GM10266 (cell line): ENCODE results near the gene TUFM.
A peak's percentile ranks its signal among the peaks of the same experiment; 100 is the strongest.
"Not testable (repeated sequence)": the region's sequence is repeated elsewhere in the genome, so short reads cannot be mapped to it uniquely, and the experiment has no call there.

Source experiments
- DNase-seq: peaks from one replicate; pipeline ENCODE4 v3.0.0; 2012; ENCODE audit errors: extremely low spot score
- CTCF ChIP-seq: IDR thresholded peaks from 2 replicates; pipeline ENCODE4 v1.5.1; 2012; ENCODE audit warnings: mild to moderate bottlenecking, low read depth; ENCODE audit not compliant: control insufficient read depth, insufficient read depth; ENCODE audit errors: missing control alignments

The TUFM gene

GRCh38 chr16:28883221-28883996 is 37.3 kb upstream of the TUFM start:
- no peak for DNase-seq
- no peak for TF ChIP-seq CTCF

GRCh38 chr16:28882551-28883160 is 36.5 kb upstream of the TUFM start:
- DNase-seq = no peak
- no peak for TF ChIP-seq CTCF

DNA sequence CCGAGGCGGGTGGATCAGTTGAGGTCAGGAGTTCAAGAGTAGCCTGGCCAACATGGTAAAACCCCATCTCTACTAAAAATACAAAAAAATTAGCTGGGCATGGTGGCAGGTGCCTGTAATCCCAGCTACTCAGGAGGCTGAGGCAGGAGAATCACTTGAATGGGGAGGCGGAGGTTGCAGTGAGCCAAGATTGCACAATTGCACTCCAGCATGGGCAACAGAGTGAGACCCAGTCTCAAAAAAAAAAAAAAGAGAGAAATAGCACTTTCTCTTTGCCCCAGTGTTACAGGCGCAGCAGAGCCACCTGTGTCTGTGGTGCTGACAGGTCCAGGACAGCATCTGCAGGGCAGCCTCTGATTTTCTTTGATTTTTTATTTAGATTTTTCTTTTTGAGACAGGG is 35.4 kb upstream of the TUFM start:
- DNase-seq = not testable (repeated sequence)

DNA sequence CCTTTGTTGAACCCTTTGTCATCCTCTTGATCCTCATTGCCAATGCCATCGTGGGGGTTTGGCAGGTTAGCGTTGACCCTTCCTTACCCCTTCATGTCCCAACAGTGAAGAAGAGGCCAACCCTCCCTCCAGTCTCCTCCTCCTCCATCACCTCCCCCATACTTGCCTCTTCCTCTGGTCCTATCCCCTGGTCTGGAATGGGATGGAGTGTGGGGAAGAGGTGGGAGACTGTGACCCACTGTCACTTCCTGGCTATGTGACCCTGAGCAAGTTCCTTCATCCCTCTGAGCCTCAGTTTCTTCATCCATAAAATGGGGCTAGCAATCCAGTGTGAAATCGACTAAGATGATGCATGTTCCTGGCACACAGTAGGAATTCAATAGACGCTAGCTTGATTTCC is 34.8 kb upstream of the TUFM start:
- no peak for TF ChIP-seq CTCF
- DNase-seq = no peak

DNA sequence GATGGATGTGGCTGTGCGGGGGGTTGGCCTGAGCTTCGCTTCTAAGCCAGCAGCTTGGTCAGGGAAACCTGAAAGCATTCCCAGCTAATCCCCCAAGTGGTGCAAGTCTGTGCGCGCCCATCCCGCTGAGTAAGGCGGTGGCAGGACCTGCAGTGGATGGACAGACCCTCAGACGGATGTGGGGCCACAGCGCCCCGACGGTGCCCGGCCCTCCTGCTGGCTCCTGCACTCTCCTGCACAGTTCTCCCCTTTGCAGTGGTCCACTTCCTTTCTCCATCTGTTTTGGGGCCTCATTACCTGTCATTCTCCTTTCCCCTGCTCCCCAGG is 34.4 kb upstream of the TUFM start:
- TF ChIP-seq CTCF = no peak
- DNase-seq = no peak

GRCh38 chr16:28879841-28880588 is 33.9 kb upstream of the TUFM start:
- TF ChIP-seq CTCF = no peak
- DNase-seq = peak; percentile 98

DNA sequence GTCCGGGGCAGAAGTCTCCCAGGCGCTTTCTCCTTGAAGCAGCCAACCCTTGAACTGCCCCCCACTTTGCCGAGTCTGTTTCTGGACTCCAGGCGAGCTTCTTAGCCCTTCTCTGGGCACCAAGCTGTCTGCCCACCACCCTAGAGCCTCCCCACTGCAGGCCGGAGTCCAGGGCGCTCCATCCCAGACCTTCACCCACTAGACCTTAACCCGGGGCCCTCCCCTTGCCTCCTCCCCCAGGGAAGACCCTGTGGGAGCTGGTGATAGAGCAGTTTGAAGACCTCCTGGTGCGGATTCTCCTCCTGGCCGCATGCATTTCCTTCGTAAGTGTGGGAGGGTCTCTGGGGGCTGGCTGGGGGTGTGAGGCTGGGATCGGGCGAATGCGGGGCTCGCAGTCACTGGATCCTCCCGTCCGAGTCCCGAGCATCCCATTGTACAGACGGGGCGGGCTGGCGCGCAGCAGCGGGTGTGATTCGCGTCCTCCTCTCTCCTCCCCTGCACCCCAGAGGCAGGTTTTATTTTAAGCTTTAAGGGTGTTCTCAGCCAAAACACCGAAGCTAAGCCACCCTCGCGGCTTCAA is 33.2 kb upstream of the TUFM start:
- no peak for TF ChIP-seq CTCF
- DNase-seq = no peak
